Left lobe of liver (tissue), 1 donor: Measurements from ENCODE around the gene IER3IP1. TPM values are rescaled to one million over a fixed set of nuclear protein-coding genes. Genes with fewer than 3 reads are reported as not detected.

Experiments
- total RNA-seq: library from RNA; stranded (reverse); gene quantifications from one replicate; pipeline ENCODE4 v1.2.1, GENCODE V29; 2021
- donor health status: DM: no; HTN: yes; CAD: no.

IER3IP1 gene
- total RNA-seq, 1 donor from 2014 or later, result 4.5 TPM

Other genes starting within 250 kb of the IER3IP1 start
- gene ELOA2, start 140.7 kb downstream of the IER3IP1 start, total RNA-seq, result not detected
- gene HDHD2, start 25.9 kb downstream of the IER3IP1 start, total RNA-seq, result 29.7 TPM
- gene SKOR2, start 75.3 kb upstream of the IER3IP1 start, total RNA-seq, result not detected